NCI-H2029 (cell line): Measurements from ENCODE around the gene RBFOX2.

Experiments used
- DNase-seq: peaks from one replicate; lab custom pipeline; 2025; lab: John Stamatoyannopoulos, UW

RBFOX2 gene

GRCh38 chr22:35695202-35695601 is 333.4 kb downstream of the RBFOX2 start:
- DNase-seq: no peak

- DNase-seq: no peak
Observed at GRCh38 chr22:35690001-35690400, 338.6 kb downstream of the RBFOX2 start.

- DNase-seq: no peak
Observed at GRCh38 chr22:35688913-35689675, 339.5 kb downstream of the RBFOX2 start.
